Trophoblast cell (in vitro differentiated cells and primary cell): ENCODE data around the gene NFYA.

Experiments
- DNase-seq, 2 donors: peaks; one replicate each; pipeline ENCODE4 v3.0.0-alpha.2; 2016
- H2AFZ ChIP-seq: 2 replicates; pipeline ENCODE4 v1.6.1; 2013; ENCODE audit warnings: low read length, moderate library complexity, mild to moderate bottlenecking; ENCODE audit not compliant: insufficient read depth, poor library complexity
- H2AK5ac ChIP-seq: 2 replicates; pipeline ENCODE4 v1.6.1; 2013; ENCODE audit warnings: mild to moderate bottlenecking, low read length
- H2BK120ac ChIP-seq: 2 replicates; pipeline ENCODE4 v1.6.1; 2013; ENCODE audit warnings: low read length, mild to moderate bottlenecking, moderate library complexity; ENCODE audit not compliant: insufficient read depth, poor library complexity
- H2BK12ac ChIP-seq: 2 replicates; pipeline ENCODE4 v1.6.1; 2013; ENCODE audit warnings: mild to moderate bottlenecking, low read length, moderate library complexity
- H2BK5ac ChIP-seq: 2 replicates; pipeline ENCODE4 v1.6.1; 2013; ENCODE audit warnings: low read length, low read depth, moderate library complexity, mild to moderate bottlenecking; ENCODE audit not compliant: poor library complexity
- H3K14ac ChIP-seq: 2 replicates; pipeline ENCODE4 v1.6.1; 2013; ENCODE audit warnings: mild to moderate bottlenecking, low read length
- H3K18ac ChIP-seq: 2 replicates; pipeline ENCODE4 v1.6.1; 2013; ENCODE audit warnings: mild to moderate bottlenecking, low read length
- H3K23ac ChIP-seq: 2 replicates; pipeline ENCODE4 v1.6.1; 2013; ENCODE audit warnings: low read length
- H3K27ac ChIP-seq: 2 replicates; pipeline ENCODE4 v1.5.1; 2013; ENCODE audit warnings: low read depth, mild to moderate bottlenecking, inconsistent platforms, low read length, moderate library complexity
- H3K27me3 ChIP-seq: 2 replicates; pipeline ENCODE4 v1.6.1; 2013; ENCODE audit warnings: inconsistent platforms, mild to moderate bottlenecking, low read length, moderate library complexity; ENCODE audit not compliant: insufficient read depth
- H3K36me3 ChIP-seq, 2 experiments: 1 replicate in 1 of 2; 2 replicates in 1 of 2; pipeline ENCODE4 v1.6.1; 2013; ENCODE audit warnings: low read length in 2 of 2, mild to moderate bottlenecking in 2 of 2, moderate library complexity in 1 of 2; ENCODE audit not compliant: insufficient read depth in 2 of 2, control insufficient read depth in 1 of 2
- H3K4ac ChIP-seq: 2 replicates; pipeline ENCODE4 v1.6.1; 2013; ENCODE audit warnings: low read depth, mild to moderate bottlenecking, low read length, moderate library complexity
- H3K4me1 ChIP-seq, 2 experiments: 1 replicate in 1 of 2; 2 replicates in 1 of 2; pipeline ENCODE4 v1.6.1; 2013; ENCODE audit warnings: low read length in 2 of 2, mild to moderate bottlenecking in 2 of 2, moderate library complexity in 1 of 2; ENCODE audit not compliant: insufficient read depth in 2 of 2, control insufficient read depth in 1 of 2
- H3K4me2 ChIP-seq: 2 replicates; pipeline ENCODE4 v1.6.1; 2013; ENCODE audit warnings: inconsistent platforms, mild to moderate bottlenecking, low read length, moderate library complexity
- H3K4me3 ChIP-seq: 2 replicates; pipeline ENCODE4 v1.5.1; 2013; ENCODE audit warnings: mild to moderate bottlenecking, low read depth, low read length, inconsistent platforms
- H3K79me1 ChIP-seq: one replicate; pipeline ENCODE4 v1.6.1; 2013; ENCODE audit warnings: low read length
- H3K79me2 ChIP-seq: 2 replicates; pipeline ENCODE4 v1.6.1; 2013; ENCODE audit warnings: low read length, mild to moderate bottlenecking; ENCODE audit not compliant: control insufficient read depth, insufficient read depth, poor library complexity
- H3K9ac ChIP-seq: 2 replicates; pipeline ENCODE4 v1.6.1; 2013; ENCODE audit warnings: mild to moderate bottlenecking, low read length
- H3K9me3 ChIP-seq: 2 replicates; pipeline ENCODE4 v1.6.1; 2013; ENCODE audit warnings: low read depth, mild to moderate bottlenecking, control low read depth, inconsistent platforms, low read length; ENCODE audit not compliant: insufficient read depth
- H4K12ac ChIP-seq: 2 replicates; pipeline ENCODE4 v1.6.1; 2013; ENCODE audit warnings: low read depth, mild to moderate bottlenecking, low read length, moderate library complexity
- H4K8ac ChIP-seq: 2 replicates; pipeline ENCODE4 v1.6.1; 2013; ENCODE audit warnings: low read depth, mild to moderate bottlenecking, low read length, moderate library complexity
- H4K91ac ChIP-seq: one replicate; pipeline ENCODE4 v1.6.1; 2013; ENCODE audit warnings: low read depth, mild to moderate bottlenecking, low read length, moderate library complexity
- WGBS: extraction: QIAGEN DNeasy Blood & Tissue Kit; methylation state at CpG from one replicate; pipeline ENCODE4 v1.1.7; 2013; ENCODE audit warnings: missing lambda C conversion rate; ENCODE audit not compliant: insufficient read length, insufficient coverage; ENCODE audit errors: extremely low coverage; 5-methylcytosine and 5-hydroxymethylcytosine counted together

NFYA gene

GRCh38 chr6:41098366-41098765 is 25.6 kb downstream of the NFYA start:
- no peak overlapping the region for H2BK5ac ChIP-seq
- H3K9me3 ChIP-seq, result no peaks in the 10 kb centered on the region
- H3K79me1 ChIP-seq, result no peaks in the 10 kb centered on the region
- no peak overlapping the region for H2BK120ac ChIP-seq
- H2AK5ac ChIP-seq, result no peak overlapping the region
- H3K9ac ChIP-seq, result no peak overlapping the region
- H3K79me2 ChIP-seq, result no peaks in the 10 kb centered on the region
- H3K23ac ChIP-seq, result no peak overlapping the region
- no CpG with 5 or more reads among the region's 3 CpGs for WGBS
- H2AFZ ChIP-seq, result no peak overlapping the region
- DNase-seq, result no peak
- no peak overlapping the region for H2BK12ac ChIP-seq
- H3K27me3 ChIP-seq, result no peaks in the 10 kb centered on the region
- H4K8ac ChIP-seq, result no peak overlapping the region
- H3K4me3 ChIP-seq, result no peak overlapping the region
- no peak overlapping the region for H4K12ac ChIP-seq
- no peak overlapping the region for H4K91ac ChIP-seq
- H3K4me2 ChIP-seq, result no peak overlapping the region
- H3K18ac ChIP-seq, result no peak overlapping the region
- H3K14ac ChIP-seq, result no peak overlapping the region
- no peaks in the 10 kb centered on the region for H3K4me1 ChIP-seq
- H3K36me3 ChIP-seq, result peaks cover 22 to 54% of the 10 kb centered on the region in 2 experiments
- no peak overlapping the region for H3K4ac ChIP-seq
- no peak overlapping the region for H3K27ac ChIP-seq

DNA sequence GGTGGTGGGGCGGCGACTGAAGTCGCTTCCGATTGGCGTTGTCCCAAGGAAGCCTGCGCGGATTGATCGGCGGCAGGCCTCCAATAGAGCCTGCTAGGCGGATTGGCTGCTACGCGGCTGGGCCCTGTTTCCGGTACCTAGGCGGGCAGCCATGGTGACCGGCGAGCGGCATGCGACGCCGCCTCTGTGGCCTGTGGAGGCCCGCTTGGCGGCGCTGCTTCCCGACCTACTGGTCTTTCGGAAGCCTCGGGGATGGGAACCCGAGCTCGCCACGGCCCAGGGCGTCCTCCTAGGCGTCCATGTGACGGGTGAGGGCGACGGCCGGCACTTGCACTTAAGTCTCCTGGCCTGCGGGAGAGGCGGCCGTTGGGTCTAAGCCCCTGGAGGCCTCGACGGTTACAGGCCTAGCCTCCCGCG is 28.1 kb downstream of the NFYA start:
- Histone ChIP-seq H3K27me3 (no peaks in the 10 kb centered on the region), H3K27ac (no peak overlapping the region), H2BK5ac (no peak overlapping the region), H3K4ac (no peak overlapping the region), H4K8ac (no peak overlapping the region), H3K36me3 (peaks cover 10 to 37% of the 10 kb centered on the region in 2 experiments), H2AK5ac (no peak overlapping the region), H2BK12ac (no peak overlapping the region), H3K9me3 (no peaks in the 10 kb centered on the region), H2AFZ (no peak overlapping the region), H3K4me2 (no peak overlapping the region), H2BK120ac (no peak overlapping the region), H4K12ac (no peak overlapping the region), H3K18ac (no peak overlapping the region), H3K9ac (no peak overlapping the region), H3K4me1 (no peaks in the 10 kb centered on the region), H3K4me3 (no peak overlapping the region), H3K14ac (no peak overlapping the region), H4K91ac (no peak overlapping the region), H3K79me1 (no peaks in the 10 kb centered on the region), H3K79me2 (no peaks in the 10 kb centered on the region), H3K23ac (no peak overlapping the region)
- no CpG with 5 or more reads among the region's 42 CpGs for WGBS
- DNase-seq, result peak; percentile 6 to 29

DNA sequence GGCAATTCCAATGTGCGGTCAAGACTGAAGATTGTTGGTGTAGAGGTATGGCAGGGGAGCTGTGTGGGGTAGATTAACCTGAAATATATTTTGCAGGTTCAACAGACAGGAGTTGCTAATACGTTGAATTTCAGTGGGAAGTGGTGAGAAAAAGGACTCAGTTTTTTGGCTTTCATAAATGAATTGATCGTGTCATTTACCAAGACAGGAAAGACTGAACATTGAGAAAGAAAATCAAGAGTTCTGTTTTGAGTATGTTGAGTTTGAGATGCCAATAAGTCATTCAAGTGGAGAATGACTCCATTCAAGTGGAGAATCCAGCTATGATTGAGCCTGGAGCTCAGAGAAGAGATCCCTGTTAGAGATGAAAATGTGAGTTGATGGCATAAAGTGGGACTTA is 31.1 kb downstream of the NFYA start:
- Histone ChIP-seq H3K27ac (no peak overlapping the region), H2BK12ac (no peak overlapping the region), H3K14ac (no peak overlapping the region), H3K9me3 (no peaks in the 10 kb centered on the region), H4K8ac (no peak overlapping the region), H3K4me2 (no peak overlapping the region), H3K27me3 (no peaks in the 10 kb centered on the region), H3K4me3 (no peak overlapping the region), H2AK5ac (no peak overlapping the region), H3K23ac (no peak overlapping the region), H2BK5ac (no peak overlapping the region), H3K18ac (no peak overlapping the region), H4K12ac (no peak overlapping the region), H3K4me1 (no peaks in the 10 kb centered on the region), H3K79me1 (no peaks in the 10 kb centered on the region), H2BK120ac (no peak overlapping the region), H3K79me2 (no peaks in the 10 kb centered on the region), H4K91ac (no peak overlapping the region), H3K36me3 (peaks cover 5 to 14% of the 10 kb centered on the region in 2 experiments), H2AFZ (no peak overlapping the region), H3K4ac (no peak overlapping the region), H3K9ac (no peak overlapping the region)
- no CpG with 5 or more reads among the region's 3 CpGs for WGBS
- no peak for DNase-seq

DNA sequence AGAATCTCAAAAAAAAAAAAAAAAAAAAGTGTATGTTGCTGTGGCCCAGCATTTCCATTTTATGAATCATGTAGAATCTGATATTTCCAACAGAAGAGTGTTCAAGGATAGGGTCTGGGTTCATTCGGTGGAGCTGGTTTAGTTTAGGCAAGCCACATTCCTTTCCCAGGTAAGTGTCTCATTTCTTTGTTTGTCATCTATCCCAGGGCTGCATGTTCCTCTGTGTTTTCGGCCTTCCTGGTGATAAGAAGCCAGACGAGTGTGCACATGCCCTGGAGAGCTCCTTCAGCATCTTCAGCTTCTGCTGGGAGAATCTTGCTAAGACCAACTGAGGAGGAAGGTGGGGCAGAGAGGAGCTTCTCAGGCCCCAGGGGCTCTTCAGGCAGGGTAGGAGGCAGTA is 38.2 kb downstream of the NFYA start:
- Histone ChIP-seq H2BK5ac (no peak overlapping the region), H3K79me2 (no peaks in the 10 kb centered on the region), H3K36me3 (no peaks in the 10 kb centered on the region), H2BK12ac (no peak overlapping the region), H4K8ac (no peak overlapping the region), H3K9ac (no peak overlapping the region), H3K4me2 (no peak overlapping the region), H3K14ac (no peak overlapping the region), H3K79me1 (no peaks in the 10 kb centered on the region), H3K4ac (no peak overlapping the region), H2BK120ac (no peak overlapping the region), H2AK5ac (no peak overlapping the region), H3K27me3 (no peaks in the 10 kb centered on the region), H3K18ac (no peak overlapping the region), H2AFZ (no peak overlapping the region), H4K12ac (no peak overlapping the region), H3K4me1 (no peaks in the 10 kb centered on the region), H3K27ac (no peak overlapping the region), H3K23ac (no peak overlapping the region), H4K91ac (no peak overlapping the region), H3K4me3 (no peak overlapping the region), H3K9me3 (no peaks in the 10 kb centered on the region)
- peak; percentile 73 to 83 for DNase-seq
- WGBS, result no CpG with 5 or more reads among the region's 3 CpGs
